ENCODE measurements around the gene GNB1.
"Not testable (repeated sequence)": the region's sequence is repeated elsewhere in the genome, so short reads cannot be mapped to it uniquely, and the experiment has no call there.

Gene GNB1

DNA sequence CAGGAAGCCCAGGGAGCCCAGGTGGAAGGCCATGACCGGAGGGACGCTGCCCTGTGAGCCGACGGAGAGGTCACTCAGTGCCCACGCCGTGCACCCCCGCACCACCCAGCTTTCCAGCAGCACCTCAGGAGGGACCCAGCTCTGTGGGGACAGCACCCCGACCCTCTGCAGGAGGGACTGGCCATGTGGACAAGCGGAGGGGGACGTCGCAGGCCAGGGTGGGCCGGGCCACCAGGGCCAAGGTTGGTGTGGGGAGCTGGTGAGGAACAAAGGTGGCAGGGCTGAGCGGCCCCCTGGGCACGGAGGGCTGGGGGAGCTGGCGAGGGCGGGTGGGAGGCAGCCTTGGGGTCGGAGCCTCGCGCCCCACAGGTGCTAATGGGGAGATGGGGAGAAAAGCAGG is 135.5 kb downstream of the GNB1 start:
- TF ChIP-seq FOXP2 (optimal IDR thresholded peaks at IDR 0.05; ENCODE audit: control extremely low read depth, extremely low read length, insufficient read depth): no peak
- DNase-seq (ENCODE audit: low read depth, low spot score): no peak
- H3K36me3 ChIP-seq (ENCODE audit: insufficient read depth, low read length): peaks cover 54% of the 10 kb centered on the region
- H3K9ac ChIP-seq (ENCODE audit: insufficient read length): no peak overlapping the region
- H3K9me3 ChIP-seq (ENCODE audit: low read depth, low read length): no peaks in the 10 kb centered on the region
- H3K4me3 ChIP-seq: no peak overlapping the region
- H3K27ac ChIP-seq: no peak overlapping the region

GRCh38 chr1:1754051-1754815 is 136.7 kb downstream of the GNB1 start:
- H3K36me3 ChIP-seq (ENCODE audit: insufficient read depth, low read length): peaks cover 43% of the 10 kb centered on the region
- no peak overlapping the region for H3K4me3 ChIP-seq
- no peaks in the 10 kb centered on the region for H3K9me3 ChIP-seq (ENCODE audit: low read depth, low read length)
- no peak for DNase-seq (ENCODE audit: low read depth, low spot score)
- no peak overlapping the region for H3K27ac ChIP-seq
- H3K9ac ChIP-seq (ENCODE audit: insufficient read length): no peak overlapping the region
- TF ChIP-seq FOXP2 (optimal IDR thresholded peaks at IDR 0.05; ENCODE audit: control extremely low read depth, extremely low read length, insufficient read depth): no peak
- TF ChIP-seq POLR2AphosphoS5 (IDR thresholded peaks at IDR 0.05; ENCODE audit: borderline replicate concordance, low read depth, low read length): no peak
- no peak for TF ChIP-seq EZH2 (IDR thresholded peaks at IDR 0.05)

GRCh38 chr1:1753607-1754005 is 137.3 kb downstream of the GNB1 start:
- no peak for DNase-seq (ENCODE audit: low read depth, low spot score)
- Histone ChIP-seq H3K9ac (ENCODE audit: insufficient read length) (no peak overlapping the region), H3K27ac (no peak overlapping the region), H3K9me3 (ENCODE audit: low read depth, low read length) (no peaks in the 10 kb centered on the region), H3K36me3 (ENCODE audit: insufficient read depth, low read length) (peaks cover 41% of the 10 kb centered on the region), H3K4me3 (no peak overlapping the region)
- TF ChIP-seq FOXP2 (optimal IDR thresholded peaks at IDR 0.05; ENCODE audit: control extremely low read depth, extremely low read length, insufficient read depth) (no peak), EZH2 (IDR thresholded peaks at IDR 0.05) (no peak), POLR2AphosphoS5 (IDR thresholded peaks at IDR 0.05; ENCODE audit: borderline replicate concordance, low read depth, low read length) (no peak)

DNA sequence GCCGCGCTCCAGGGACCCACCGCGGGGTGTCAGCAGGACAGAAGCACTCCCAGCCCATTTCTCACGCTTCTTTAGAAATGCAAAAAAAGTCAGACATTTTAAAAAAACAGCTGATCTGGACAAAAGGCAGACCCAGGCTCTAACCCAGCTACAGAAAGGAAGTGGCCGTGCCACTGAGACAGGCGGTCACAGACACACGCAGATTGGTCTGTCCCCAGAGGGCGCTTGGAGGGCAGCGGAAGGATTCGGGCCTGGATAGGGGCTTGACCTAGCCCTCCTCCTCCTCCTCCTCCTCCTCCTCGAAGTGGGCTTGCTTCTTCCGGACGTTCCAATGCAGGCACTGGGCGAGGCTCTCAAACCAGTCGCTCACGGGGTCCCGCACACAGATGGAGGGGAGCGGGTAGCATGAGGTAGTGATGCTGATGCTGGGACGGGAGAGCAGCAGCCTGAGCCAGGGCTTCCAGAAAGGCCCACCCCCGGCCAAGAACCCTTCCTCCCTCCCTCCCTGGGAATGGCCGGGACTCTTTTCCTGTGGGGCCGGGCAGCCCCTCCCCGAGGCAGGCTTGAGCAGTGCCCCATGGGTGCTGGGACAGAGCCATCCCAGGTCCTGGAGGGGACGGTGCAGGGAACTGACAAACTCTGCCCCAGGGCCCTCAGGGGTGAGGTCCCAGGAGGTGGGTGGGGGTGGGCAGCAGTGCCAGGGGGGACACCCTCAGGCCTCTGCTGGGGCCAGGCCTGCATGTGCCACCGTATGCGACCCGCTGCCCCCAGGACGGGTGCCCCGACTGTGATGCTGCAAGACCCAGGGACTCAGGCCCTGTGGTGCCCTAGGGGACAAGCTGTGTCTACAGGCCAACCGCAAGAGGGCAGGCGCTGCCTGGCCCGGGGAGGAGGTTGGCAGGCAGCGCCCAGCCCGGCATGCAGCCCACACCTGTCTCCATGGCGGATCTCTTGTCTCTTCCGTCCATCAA is 138.0 kb downstream of the GNB1 start:
- H3K4me3 ChIP-seq: no peak overlapping the region
- H3K36me3 ChIP-seq (ENCODE audit: insufficient read depth, low read length): peaks cover 37% of the 10 kb centered on the region
- no peak overlapping the region for H3K27ac ChIP-seq
- no peak for DNase-seq (ENCODE audit: low read depth, low spot score)
- H3K9me3 ChIP-seq (ENCODE audit: low read depth, low read length): no peaks in the 10 kb centered on the region
- no peak for TF ChIP-seq POLR2AphosphoS5 (IDR thresholded peaks at IDR 0.05; ENCODE audit: borderline replicate concordance, low read depth, low read length)
- no peak for TF ChIP-seq FOXP2 (optimal IDR thresholded peaks at IDR 0.05; ENCODE audit: control extremely low read depth, extremely low read length, insufficient read depth)
- TF ChIP-seq EZH2 (IDR thresholded peaks at IDR 0.05): no peak
- no peak overlapping the region for H3K9ac ChIP-seq (ENCODE audit: insufficient read length)

DNA sequence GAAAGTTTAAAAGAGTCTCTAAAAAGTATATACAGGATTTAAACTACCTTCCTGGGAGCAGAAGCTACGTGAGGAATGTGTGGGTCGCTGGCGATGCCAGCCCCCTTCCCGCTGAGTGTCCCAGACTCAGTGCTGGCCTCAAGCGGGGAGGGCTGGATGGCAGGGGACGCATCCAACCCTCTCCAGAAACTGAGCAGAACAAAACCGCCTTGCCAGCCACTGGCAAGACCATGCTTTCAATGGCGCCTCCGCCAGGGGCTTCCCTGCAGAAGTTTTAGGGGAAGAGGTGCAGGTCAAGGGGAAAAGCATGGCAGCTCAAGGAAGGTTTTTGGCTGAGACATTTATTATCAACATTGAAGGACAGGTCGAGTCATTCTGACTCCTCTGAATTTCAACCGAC is 138.7 kb downstream of the GNB1 start:
- Histone ChIP-seq H3K36me3 (ENCODE audit: insufficient read depth, low read length) (peaks cover 31% of the 10 kb centered on the region), H3K9me3 (ENCODE audit: low read depth, low read length) (no peaks in the 10 kb centered on the region), H3K4me3 (no peak overlapping the region), H3K9ac (ENCODE audit: insufficient read length) (no peak overlapping the region), H3K27ac (peak overlapping the region; percentile 25; the same call in 1 of the 2 replicates)
- DNase-seq (ENCODE audit: low read depth, low spot score): no peak
- TF ChIP-seq FOXP2 (optimal IDR thresholded peaks at IDR 0.05; ENCODE audit: control extremely low read depth, extremely low read length, insufficient read depth) (no peak), EZH2 (IDR thresholded peaks at IDR 0.05) (no peak), POLR2AphosphoS5 (IDR thresholded peaks at IDR 0.05; ENCODE audit: borderline replicate concordance, low read depth, low read length) (no peak)

DNA sequence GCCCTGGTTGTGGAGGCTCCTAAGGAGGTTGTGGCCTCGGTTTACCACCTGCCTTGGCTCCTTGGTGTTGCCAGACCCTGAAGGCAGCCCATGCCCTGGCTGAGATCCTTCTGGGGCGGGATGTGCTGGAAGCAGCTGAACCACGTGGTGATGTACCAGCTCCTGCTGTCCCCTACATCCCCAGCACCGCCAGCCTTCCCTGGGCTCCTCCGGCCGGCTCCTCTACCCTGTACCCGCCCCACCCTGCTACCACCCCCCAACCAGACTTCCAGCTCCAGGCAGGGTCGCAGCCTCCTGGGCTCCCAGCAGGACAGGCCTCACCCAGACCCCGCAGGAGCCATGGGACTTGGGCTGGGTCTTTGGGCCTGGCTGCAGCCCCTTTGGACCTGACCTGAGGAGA is 140.9 kb downstream of the GNB1 start:
- not testable (repeated sequence) for DNase-seq (ENCODE audit: low read depth, low spot score); H3K9ac ChIP-seq (ENCODE audit: insufficient read length); H3K27ac ChIP-seq; H3K4me3 ChIP-seq; H3K9me3 ChIP-seq (ENCODE audit: low read depth, low read length)
- peaks cover 13% of the 10 kb centered on the region; the same call in 1 of the 2 replicates for H3K36me3 ChIP-seq (ENCODE audit: insufficient read depth, low read length)

DNA sequence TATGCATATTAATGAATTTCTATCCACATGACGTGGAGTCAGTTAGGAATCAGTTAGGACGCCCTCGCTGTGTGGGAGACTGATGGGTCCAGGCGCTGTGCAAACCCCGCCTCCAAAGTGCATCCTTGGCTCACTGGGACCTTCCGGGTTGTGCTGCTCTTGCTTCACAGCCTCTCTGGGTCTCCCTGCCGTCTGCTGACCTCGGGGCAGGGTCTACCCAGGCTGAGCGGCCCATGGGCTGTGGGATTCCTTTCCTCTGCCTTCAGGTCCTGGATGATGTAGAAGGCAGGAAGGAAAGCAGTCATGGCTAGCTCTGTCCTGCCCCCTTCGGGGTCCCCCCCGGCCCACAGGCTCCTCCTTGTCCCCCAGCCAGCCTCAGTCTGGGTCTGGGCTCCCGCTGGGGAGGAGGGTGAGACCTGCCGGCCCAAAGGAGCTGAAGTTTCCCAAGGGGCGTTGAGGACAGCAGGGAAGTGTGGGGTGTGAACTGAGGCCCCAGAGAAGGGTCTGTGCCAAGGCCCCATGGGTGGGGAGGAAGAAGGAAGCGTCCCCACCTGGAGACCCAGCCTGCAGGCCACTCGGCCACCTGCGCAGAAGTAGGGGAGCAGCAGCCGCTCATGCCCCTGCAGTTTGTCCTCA is 142.1 kb downstream of the GNB1 start:
- DNase-seq (ENCODE audit: low read depth, low spot score): no peak

DNA sequence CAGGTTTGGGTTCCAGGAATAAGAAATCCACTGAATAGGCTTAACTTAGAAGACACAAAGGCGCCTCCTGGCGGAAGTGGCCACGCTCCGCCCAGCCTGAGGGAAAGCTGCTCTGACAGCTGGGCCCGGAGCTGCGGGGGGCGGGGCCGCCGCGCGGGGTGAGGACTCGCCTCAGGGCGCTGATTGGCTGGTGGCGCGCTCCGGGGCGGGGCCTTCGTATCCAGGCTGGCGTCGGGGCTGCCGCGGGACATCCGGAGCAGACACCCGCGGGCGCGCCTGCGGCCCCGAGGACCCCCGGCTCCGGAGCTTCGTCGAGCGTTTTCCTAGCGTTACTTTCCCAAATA is 144.3 kb downstream of the GNB1 start:
- not testable (repeated sequence) for H3K9me3 ChIP-seq (ENCODE audit: low read depth, low read length); H3K36me3 ChIP-seq (ENCODE audit: insufficient read depth, low read length); H3K4me3 ChIP-seq; H3K9ac ChIP-seq (ENCODE audit: insufficient read length); DNase-seq (ENCODE audit: low read depth, low spot score)
- H3K27ac ChIP-seq: peak overlapping the region; percentile 97; the same call in 1 of the 2 replicates

More for the DNA sequence above, 142.1 kb downstream of the GNB1 start:
- TF ChIP-seq EZH2 (IDR thresholded peaks at IDR 0.05) (no peak), FOXP2 (optimal IDR thresholded peaks at IDR 0.05; ENCODE audit: control extremely low read depth, extremely low read length, insufficient read depth) (no peak), POLR2AphosphoS5 (IDR thresholded peaks at IDR 0.05; ENCODE audit: borderline replicate concordance, low read depth, low read length) (no peak)
- Histone ChIP-seq H3K27ac (no peak overlapping the region), H3K4me3 (no peak overlapping the region), H3K9me3 (ENCODE audit: low read depth, low read length) (no peaks in the 10 kb centered on the region), H3K36me3 (ENCODE audit: insufficient read depth, low read length) (peaks cover 5% of the 10 kb centered on the region; the same call in 1 of the 2 replicates), H3K9ac (ENCODE audit: insufficient read length) (no peak overlapping the region)

DNA sequence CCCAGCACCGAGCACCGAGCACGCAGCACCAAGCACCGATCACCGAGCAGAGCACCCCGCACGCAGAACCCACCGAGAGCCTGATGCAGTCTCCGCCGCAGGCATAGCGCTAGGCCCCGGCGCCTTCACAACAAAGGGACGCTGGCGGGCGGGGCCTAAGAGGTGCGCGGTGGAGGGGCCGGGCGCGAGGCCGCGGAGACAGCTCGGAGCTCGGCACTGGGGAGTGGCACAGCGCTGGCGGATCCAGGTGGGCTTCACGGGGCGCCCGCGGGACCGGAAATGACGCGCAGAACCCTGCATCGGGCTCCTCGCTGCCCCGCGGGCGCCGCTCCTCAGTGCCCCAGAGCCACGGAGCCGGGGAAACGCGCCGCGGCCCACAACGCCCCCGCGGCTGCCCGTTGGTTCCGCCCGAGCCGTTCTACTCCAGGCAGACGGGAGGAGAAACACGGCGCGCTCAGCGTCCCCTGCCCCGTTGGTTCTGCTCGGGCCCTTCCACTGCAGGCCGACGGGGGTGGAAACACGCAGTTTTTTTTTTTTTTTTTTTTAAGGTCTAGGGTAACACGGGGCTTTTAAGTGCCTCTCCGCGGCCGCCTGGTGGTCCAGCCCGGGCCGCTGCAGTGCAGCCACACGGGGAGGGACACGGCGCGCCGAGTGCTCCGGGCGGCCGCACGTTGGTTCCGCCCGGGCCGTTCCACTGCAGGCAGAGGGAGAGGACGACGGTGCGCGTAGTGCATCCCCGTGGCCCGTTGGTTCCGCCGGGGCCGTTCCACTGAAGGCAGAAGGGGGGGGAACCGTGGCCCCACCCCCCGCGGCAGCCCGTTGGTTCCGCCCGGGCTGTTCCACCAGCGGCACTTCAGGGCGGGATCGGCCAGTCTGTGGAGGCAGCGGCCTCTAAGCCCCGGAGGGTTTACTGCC is 145.0 kb downstream of the GNB1 start:
- peak; percentile 10 for DNase-seq (ENCODE audit: low read depth, low spot score)
- H3K9ac ChIP-seq (ENCODE audit: insufficient read length): peak overlapping the region; percentile 75
- H3K36me3 ChIP-seq (ENCODE audit: insufficient read depth, low read length); H3K9me3 ChIP-seq (ENCODE audit: low read depth, low read length): not testable (repeated sequence)
- peak overlapping the region; percentile 66 for H3K4me3 ChIP-seq
- peak overlapping the region; percentile 97 for H3K27ac ChIP-seq

DNA sequence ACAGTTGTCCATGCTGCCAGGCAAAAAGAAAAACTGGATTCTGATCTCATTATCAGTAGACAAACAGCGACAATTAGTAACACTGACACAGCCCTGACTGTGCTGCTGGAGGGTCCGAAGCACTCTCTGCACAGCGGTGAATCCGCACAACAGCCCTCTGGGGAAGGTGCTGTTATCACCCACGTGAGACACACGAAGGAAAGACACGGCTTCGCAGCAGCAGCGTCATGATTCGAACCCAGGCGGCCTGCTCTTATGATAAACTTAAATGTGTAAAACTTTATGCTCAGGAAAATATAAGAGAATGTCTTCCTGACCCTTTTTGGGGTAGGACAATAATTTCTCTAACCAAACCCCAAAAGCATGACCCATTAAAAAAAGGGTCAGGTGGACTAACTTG is 148.4 kb downstream of the GNB1 start:
- not testable (repeated sequence) for H3K9ac ChIP-seq (ENCODE audit: insufficient read length); DNase-seq (ENCODE audit: low read depth, low spot score); H3K36me3 ChIP-seq (ENCODE audit: insufficient read depth, low read length); H3K27ac ChIP-seq; H3K9me3 ChIP-seq (ENCODE audit: low read depth, low read length); H3K4me3 ChIP-seq

- H3K27ac ChIP-seq; H3K4me3 ChIP-seq; DNase-seq (ENCODE audit: low read depth, low spot score); H3K9me3 ChIP-seq (ENCODE audit: low read depth, low read length); H3K36me3 ChIP-seq (ENCODE audit: insufficient read depth, low read length); H3K9ac ChIP-seq (ENCODE audit: insufficient read length): not testable (repeated sequence)
These were observed 149.9 kb downstream of the GNB1 start for GRCh38 chr1:1741013-1741412.
